SU-DHL-6 (cell line): ENCODE results near the gene AREG.

Experiments used
- EZH2phosphoT487 ChIP-seq: fragments of 200-600 bp; sonication (generic), shearing (Covaris generic); conservative IDR thresholded peaks from 2 replicates; pipeline ENCODE4 v1.6.1; 2018; ENCODE audit warnings: mild to moderate bottlenecking, antibody characterized with exemption, low read length, moderate library complexity, mixed read lengths
- TF ChIP-seq, protein P1 (sequence below): fragments of 200-600 bp; sonication (generic); IDR thresholded peaks from one replicate; pipeline ENCODE4 v1.5.1; 2017; ENCODE audit warnings: antibody characterized with exemption, mild to moderate bottlenecking, low read length, moderate library complexity; ENCODE audit not compliant: insufficient read depth, poor library complexity, severe bottlenecking

- no peak for TF ChIP-seq EZH2phosphoT487
- TF ChIP-seq, protein P1, sequence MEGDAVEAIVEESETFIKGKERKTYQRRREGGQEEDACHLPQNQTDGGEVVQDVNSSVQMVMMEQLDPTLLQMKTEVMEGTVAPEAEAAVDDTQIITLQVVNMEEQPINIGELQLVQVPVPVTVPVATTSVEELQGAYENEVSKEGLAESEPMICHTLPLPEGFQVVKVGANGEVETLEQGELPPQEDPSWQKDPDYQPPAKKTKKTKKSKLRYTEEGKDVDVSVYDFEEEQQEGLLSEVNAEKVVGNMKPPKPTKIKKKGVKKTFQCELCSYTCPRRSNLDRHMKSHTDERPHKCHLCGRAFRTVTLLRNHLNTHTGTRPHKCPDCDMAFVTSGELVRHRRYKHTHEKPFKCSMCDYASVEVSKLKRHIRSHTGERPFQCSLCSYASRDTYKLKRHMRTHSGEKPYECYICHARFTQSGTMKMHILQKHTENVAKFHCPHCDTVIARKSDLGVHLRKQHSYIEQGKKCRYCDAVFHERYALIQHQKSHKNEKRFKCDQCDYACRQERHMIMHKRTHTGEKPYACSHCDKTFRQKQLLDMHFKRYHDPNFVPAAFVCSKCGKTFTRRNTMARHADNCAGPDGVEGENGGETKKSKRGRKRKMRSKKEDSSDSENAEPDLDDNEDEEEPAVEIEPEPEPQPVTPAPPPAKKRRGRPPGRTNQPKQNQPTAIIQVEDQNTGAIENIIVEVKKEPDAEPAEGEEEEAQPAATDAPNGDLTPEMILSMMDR = no peak
These were observed 29.6 kb downstream of the AREG start for GRCh38 chr4:74474345-74475090.
